HuH-7.5 (cell line): ENCODE data around the gene LRCH1.

ENCODE experiments used
- DNase-seq: peaks from one replicate; pipeline ENCODE4 v3.0.0; 2011; ENCODE audit warnings: low spot score

Gene LRCH1

DNA sequence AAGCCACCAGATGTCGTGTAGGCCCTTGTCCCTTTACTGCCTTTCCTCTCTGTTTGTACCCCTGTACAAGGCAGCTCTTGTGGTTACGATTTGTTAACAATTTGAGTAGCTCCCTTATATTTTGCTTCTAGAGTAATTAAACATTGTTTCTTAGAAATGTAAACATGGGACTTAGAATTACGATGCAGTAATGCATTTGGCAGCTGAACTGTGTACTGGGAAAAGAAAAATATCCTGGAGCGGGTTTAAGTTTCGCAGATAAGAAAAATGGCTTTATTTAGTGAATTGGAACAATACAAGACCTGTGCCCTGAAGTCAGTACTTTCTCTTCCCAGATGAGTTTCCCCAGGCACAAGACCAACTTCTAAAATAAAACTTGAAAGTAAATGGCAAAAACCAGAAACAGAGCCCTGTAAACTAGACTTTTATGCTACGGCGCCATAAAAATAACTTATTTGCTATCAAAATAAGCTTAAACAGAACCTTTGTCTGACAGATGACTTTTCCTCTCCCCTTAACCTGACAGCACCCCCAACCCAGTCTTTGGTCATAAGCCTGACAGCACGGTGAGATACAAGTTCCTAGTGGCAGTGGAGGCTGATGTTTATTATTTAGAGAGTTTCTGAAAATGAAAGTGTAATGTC lies 63.0 kb downstream of the LRCH1 start:
- DNase-seq, result no peak

DNA sequence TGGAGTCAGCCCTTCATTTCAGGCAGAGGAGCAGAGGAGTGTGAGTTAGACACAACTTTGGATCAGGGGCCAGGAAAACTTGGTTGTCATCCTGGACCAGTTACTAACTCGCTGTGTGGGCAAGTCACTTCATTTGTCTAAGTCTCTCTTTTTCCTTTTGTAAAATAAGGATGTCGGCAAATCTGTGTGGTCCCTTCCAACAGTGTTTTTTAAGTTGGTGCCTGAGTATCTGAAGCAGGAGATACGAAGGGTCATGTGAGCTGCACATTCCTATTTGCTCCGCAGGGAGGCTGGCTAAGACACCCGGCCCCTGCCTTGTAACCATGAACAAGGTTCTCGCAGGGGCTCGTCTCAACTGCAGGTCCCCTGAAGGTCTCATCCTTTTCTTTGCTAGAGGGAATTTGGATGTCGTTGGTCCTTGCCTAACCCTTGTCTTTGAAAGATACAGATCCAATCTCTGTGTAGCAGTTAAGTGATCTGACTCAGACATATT lies 64.3 kb downstream of the LRCH1 start:
- no peak for DNase-seq

DNA sequence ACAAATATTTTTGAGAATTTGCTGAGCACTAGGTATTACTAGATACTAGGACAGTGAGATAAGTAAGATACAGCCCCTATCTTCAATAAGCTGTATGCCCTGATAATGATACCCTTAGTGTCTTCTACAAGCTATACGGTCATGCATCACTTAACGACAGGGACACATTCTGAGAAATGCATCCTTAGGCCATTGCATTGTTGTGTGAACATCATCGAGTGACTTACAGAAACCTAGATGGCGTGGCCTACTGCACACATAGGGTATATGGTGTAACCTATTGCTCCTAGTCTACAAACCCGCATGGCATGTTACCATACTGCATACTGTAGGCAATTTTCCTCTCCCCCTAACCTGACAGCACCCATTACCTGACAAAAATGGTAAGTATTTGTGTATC lies 64.9 kb downstream of the LRCH1 start:
- no peak for DNase-seq

- DNase-seq, result no peak
Observed at GRCh38 chr13:46618694-46619254, 65.8 kb downstream of the LRCH1 start.

DNA sequence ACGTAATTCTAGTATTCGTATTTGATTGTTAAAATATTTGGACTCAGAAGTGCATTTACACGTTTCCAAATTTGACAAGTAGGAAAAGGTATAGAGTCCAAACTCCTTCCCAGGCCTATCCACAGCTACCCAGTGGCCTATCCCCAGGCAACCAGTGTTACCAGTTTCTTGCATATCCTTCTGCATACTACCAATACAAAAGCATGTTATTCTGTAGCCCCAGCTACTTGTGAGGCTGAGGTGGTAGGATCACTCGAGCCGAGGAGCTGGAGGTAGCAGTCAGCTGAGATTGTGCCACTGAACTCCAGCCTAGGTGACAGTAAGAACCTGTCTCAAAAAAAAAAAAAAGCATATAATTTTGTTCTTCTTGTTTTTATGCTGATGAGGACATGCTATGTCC lies 67.1 kb downstream of the LRCH1 start:
- DNase-seq, result no peak

GRCh38 chr13:46620471-46620870 lies 67.5 kb downstream of the LRCH1 start:
- DNase-seq, result no peak

DNA sequence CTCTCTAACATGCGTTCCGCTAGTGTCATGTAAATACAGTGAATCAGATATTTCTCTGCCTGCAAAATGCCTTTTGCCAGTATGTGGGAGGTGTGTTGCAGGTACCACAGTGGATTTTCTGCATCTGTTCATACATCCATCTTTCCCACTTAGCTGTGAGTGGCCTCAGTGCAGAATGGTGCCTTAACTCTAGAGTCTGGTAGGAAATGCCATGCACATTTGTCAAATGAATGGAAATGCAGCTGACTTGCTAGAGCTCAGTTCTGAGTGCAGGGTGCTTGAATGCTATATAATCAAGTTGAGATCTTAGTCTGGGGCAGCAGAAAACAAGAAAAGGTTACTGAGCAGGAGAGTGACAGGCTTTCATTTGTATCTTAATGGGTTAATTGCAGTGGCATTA lies 68.2 kb downstream of the LRCH1 start:
- DNase-seq, result no peak

GRCh38 chr13:46621792-46622629 lies 69.0 kb downstream of the LRCH1 start:
- no peak for DNase-seq

DNA sequence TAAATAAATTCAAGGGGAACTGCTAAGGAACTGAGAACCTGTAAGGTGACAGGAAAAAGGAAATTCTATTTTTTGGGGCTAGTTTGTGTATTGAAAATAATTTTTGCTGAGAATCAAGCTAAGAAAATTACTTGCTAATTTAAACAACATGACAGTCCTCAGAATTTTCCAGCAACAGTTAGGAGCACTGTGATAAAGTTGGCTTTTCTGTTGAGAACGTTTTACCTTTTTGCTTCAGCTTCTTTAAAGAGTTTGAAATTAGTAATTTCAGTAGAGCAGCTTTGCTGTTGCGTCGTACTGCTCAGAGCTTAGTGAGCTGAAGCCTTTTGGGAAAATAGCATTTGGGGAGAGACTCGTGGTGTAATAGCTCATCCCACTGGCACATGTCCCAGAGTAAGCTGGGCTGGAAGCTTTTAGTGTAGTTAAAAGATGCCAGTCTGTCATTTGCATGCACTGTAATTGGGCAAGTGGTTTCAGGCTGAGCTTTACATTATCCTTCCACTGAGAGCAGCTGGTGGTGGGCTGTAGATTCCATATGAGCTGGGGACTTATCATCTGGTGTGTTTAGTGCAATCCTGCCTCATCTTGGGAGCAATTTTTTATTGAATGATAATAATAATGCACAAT lies 69.8 kb downstream of the LRCH1 start:
- no peak for DNase-seq

- DNase-seq, result no peak
Observed at GRCh38 chr13:46624353-46624752, 71.4 kb downstream of the LRCH1 start.

DNA sequence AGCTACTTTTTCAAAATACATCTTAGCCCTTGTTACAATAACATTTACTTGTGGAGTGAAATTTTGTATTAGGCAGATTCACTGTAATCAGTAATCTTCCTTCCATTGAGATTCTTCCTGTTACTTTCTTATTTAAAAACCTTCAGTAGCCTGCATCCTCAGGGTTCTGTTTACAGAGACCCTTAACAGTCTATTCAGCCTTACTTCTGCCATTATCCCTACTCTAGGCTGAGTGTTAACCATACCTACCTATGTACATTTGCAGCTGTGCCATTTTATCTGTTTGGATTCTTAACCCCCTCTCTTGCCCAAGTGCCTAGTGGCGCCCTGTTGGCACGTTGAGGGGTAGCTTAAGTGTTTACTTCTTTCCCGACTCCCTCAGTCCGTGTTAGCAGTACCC lies 71.9 kb downstream of the LRCH1 start:
- DNase-seq, result no peak

GRCh38 chr13:46627462-46627861 lies 74.5 kb downstream of the LRCH1 start:
- DNase-seq, result no peak

DNA sequence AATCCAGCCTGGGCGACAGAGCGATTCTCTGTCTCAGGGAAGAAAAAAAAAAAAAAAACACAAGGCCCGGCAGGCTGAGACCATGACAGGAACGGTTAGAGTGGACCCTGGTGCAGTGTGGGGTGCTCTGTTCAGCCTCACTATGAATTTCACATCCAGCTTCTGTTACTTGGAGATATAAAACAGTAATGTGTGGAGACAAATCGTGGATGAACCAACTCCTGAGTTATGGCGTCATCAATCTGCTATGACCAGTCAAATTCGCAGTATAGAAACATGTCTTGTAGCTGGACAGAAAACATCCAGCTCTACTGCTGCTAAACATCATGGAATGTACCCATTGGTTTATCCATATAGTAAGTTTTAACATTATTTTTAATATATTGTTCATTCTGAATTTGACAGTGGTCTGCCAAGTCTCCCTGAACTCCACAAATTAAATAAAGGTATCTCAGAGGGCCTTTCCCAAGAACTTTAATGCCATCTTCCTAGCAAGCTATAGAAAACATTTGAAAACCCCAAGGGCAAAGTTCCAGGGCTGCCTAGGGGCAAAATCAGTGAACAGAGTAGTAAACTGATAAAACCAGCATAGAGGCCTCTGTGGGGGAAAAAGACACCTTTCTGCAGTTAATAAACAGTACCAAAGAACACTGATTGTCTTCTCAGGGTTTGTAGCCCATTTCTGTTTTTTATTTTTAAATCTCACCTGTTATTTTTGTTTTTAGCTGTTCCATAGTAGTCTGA lies 75.8 kb downstream of the LRCH1 start:
- DNase-seq, result no peak

DNA sequence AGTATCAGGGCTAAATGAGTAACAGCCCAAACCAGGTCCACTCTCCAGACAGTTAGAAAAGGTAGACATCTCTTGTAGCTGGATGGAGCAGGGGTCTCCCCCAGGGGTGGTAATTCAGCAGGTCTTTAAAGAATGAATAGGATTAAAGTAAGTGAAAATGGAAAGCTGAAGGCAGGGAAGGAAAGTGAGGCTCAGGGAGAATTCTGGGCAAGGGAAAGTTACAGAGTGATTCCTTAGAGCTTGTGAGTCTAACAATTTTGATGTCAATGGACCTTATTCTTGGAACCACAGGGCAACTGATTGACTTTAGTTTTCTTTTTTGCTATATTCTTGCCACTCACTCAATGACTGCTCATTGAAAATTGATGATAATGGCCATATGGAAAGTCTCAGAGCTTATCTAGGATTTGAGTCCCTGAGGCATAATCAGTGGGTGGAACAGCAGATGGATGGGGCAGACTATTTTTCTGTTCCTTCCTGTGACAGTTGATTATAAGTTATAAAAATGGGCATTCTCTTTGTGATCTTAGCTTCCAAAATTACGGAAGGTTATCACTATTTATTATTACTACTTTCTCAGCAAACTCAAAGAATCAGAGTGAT lies 76.9 kb downstream of the LRCH1 start:
- DNase-seq, result no peak

GRCh38 chr13:46630431-46631178 lies 77.6 kb downstream of the LRCH1 start:
- DNase-seq, result no peak

DNA sequence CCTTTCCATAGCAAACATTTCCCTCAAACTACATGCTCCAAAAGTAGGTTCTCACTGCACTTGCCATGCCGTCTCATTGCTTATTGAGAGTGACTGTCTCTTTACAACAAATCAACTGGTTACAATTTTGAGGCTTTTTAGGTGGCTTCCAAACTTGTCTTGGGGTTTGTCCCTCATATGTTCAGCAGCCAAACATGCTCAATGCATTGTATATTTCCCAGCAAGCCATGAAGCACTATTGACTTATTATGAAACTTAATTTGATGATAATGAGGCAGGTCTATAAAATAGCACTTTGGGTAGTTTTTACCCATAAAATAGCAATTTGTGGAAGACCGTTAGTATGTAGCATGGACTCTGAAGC lies 78.2 kb downstream of the LRCH1 start:
- DNase-seq, result no peak

DNA sequence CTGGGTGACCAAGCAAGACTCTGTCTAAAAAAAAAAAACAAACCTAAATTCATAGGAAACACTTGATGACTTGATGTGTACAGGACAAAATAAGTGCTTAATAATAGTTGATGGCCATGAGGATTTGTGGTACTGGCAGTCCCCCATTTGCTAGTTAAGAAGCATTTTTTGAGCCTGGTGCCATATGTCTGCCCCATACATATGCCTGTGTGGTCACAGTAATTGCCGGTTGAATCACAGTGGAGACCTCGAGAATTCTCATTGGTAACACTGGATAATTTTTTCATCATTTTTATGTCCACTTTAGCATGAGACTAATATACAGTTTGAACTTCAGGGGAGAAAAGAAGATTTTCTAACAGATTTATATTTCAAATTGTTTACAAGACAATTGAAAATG lies 79.2 kb downstream of the LRCH1 start:
- no peak for DNase-seq

DNA sequence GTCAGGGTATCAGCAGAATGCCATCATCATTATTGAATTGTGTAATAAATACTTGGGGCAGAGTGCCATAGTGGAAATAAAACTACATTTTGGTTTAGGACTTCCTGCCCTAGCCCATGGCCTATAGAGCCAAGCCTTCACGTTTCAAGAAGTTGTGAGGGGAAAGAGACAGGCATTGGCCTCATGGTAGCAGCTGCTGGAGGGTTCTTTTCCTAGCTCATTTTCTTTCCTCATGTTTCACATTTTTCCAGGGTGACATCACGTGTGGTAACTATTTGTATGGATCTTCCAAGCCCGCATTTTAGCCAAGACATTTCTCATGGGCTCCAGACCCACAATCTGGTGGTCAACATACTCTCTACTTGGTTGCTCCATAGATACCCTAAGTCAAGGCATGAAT lies 80.4 kb downstream of the LRCH1 start:
- no peak for DNase-seq

- DNase-seq, result no peak
Observed at GRCh38 chr13:46636451-46636850, 83.5 kb downstream of the LRCH1 start.

DNA sequence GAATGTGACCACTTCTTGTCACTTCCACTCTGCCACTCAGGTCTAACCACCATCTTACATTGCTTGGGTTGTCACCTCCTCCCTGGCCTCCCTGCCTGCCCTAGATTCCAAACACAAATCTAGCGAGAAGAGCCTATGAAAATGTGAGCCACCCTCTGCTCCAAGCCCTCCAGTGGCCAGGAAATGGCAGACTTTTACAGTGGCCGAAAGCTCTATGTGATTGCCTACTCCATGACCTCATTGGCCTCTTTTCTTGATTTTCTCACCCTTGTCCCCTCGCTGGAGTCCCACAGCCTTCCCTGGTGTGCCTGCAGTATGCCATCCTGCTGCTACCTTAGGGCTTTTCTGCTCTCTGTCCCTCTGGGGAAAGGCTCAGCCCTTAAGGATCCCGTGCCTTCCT lies 84.2 kb downstream of the LRCH1 start:
- DNase-seq, result no peak

- DNase-seq, result no peak
Observed at GRCh38 chr13:46638262-46638661, 85.3 kb downstream of the LRCH1 start.
